Stimulated activated CD8-positive, alpha-beta memory T cell treated with anti-CD3 and anti-CD28 coated beads, Interleukin-4, amount 100 ng/mL, for 4 hours (primary cell): Measurements from ENCODE around the gene AKNAD1.

Source experiments
- DNase-seq, 2 donors: peaks; one replicate each; pipeline ENCODE4 v3.0.0-alpha.2; 2020; ENCODE audit warnings: low read depth in 2 of 2, low spot score in 1 of 2

The AKNAD1 gene

GRCh38 chr1:108832929-108833328 is 24.0 kb downstream of the AKNAD1 start:
- DNase-seq: no peak

GRCh38 chr1:108831225-108831624 is 25.7 kb downstream of the AKNAD1 start:
- DNase-seq: no peak

- DNase-seq: no peak
Observed at GRCh38 chr1:108830119-108831008, 26.5 kb downstream of the AKNAD1 start.

GRCh38 chr1:108829498-108829916 is 27.4 kb downstream of the AKNAD1 start:
- no peak for DNase-seq

GRCh38 chr1:108828074-108828961 is 28.6 kb downstream of the AKNAD1 start:
- DNase-seq: peak; percentile 24 to 35

DNA sequence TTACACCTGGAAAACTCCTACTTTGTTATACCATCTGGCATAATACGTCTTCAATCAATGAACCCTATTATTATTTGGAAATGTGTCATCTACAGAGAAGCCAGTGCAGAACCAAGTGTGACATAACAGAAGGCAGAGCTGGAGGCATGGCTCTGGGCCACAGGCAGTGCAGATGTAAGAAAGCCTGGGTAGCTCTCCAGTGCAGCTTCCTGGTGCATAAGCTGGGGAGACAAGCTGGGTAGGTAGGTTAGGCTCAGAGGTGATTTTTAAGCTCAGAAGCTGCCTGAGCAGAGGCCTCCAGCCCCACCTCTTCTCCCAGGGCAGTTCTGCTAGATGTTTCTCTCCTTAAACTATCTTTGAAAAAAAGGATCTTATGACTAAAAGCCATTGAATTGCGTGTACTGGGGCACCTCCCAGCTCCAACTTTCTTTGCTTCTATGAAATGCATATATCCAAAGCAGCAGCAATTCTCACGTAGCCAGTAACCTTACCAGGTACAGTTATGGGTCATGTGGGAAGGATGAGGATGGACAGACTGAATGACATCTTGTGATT is 30.7 kb downstream of the AKNAD1 start:
- no peak for DNase-seq

- DNase-seq: no peak
Observed at GRCh38 chr1:108824051-108824450, 32.8 kb downstream of the AKNAD1 start.

DNA sequence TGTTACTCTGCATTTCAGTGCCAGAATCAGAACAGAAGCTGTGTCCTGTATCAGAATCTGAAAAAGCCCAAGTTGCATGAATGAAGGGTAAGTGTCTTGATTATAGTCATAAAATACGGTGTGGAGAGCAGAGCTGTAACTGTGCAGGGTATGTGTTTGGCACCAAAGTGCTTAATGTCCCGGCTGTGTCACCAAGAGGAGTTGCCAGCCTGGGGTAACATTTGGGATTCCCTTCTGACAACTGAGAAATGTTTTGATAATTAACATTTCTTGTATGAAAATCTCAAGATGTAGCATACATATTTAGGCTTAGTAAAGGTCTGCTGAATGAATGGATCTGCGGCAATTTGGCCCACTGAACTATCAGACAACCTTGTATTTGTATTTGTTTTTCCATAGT is 33.3 kb downstream of the AKNAD1 start:
- DNase-seq: no peak

GRCh38 chr1:108819878-108820277 is 37.0 kb downstream of the AKNAD1 start:
- no peak for DNase-seq

- no peak for DNase-seq
Observed at GRCh38 chr1:108817811-108818210, 39.1 kb downstream of the AKNAD1 start.

DNA sequence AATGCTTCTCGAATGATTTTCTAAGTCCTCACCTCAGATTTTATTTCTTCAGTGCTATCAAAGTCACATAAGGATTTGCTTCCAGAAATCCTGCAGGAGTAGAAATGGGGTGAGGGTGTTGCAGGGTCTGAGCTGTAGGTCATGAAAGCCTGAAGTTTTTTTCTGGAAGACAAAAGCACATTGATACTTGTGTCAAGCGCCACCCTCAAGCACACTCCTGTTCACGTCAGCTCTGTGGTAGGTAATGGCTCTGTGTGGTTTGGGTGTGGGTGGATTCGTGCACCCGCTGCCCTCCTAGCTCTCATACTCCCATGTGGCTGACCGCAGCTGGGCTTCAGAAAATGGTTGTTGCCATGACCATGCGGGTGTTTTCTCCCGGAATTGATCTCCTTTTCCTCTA is 39.9 kb downstream of the AKNAD1 start:
- no peak for DNase-seq

DNA sequence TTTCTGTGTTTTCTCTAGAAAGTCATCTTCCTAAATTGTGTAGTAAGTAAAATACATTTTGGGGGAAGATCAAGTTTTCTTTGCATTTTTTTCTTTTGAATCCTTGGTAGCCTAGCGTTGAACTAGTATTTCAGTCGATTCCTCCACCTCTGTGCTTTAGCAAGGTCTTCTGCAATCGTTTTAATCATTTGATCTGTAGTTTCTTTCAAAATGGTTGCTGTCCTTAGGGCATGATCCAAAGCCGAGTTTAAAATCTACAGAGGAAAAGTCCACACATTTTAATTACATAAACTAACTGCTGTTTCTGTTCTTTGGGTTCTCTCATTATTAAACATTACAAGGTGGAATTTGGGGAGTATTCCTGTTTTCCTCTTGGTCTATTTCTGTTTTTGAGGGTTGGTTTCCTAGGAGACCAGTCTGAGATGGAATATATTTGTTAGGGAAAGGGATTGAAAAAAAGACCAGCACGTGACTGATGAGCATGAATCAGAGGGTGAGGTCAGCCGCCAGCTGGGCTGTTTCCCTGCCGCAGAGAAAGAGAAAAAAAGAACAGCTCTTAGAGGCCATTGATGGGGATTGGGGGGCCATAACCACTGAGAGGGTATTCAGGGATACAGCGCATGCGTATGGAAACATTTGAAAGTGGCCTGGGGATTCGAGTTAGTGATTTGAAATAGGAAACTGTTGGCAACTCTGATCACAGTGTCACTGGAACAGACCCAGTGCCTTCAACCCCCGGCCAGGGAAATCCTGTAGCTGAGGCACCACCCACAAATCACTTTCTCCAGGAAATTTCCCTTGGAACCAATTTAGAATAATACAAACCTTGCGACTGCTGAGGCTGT is 40.6 kb downstream of the AKNAD1 start:
- DNase-seq: no peak

DNA sequence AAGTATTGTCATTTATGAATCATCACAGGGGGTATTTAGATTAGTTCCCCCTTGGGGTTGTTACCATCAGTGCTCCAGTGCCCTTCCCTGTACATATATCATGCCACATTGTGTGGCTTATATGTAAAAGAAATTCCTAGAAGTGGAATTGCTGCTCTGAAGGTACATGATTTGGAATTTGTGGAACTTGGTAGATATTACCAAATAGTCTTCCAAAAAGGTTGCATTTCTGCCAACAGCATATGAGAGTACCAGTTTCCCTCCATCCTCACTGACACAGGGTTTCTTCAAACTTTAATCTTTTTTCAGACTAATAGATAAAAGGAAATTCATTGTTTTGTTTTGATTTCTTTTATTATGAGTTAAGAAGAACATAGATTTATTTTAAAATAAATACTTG is 41.3 kb downstream of the AKNAD1 start:
- no peak for DNase-seq

GRCh38 chr1:108814343-108815125 is 42.4 kb downstream of the AKNAD1 start:
- no peak for DNase-seq

- DNase-seq: no peak
Observed at GRCh38 chr1:108813326-108813725, 43.6 kb downstream of the AKNAD1 start.

DNA sequence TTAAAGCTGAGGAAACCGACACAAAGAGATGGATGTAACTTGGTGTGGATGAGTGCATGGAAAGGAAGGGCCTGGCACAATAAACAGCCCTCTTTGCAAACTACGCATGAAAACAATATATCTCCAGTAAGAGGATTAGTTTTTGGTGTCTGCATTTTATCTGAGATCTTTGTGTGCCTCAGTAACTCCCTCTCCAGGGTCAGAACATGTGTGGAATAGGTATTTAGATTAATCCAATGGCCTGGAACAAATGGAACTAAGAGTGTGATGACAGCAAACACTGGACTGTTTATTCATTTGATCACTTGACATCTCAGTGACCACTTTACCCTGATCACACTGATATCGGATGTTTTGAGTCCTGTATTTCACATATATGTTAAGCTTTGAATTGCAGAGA is 45.3 kb downstream of the AKNAD1 start:
- DNase-seq: no peak

GRCh38 chr1:108808438-108808837 is 48.5 kb downstream of the AKNAD1 start:
- DNase-seq: no peak

DNA sequence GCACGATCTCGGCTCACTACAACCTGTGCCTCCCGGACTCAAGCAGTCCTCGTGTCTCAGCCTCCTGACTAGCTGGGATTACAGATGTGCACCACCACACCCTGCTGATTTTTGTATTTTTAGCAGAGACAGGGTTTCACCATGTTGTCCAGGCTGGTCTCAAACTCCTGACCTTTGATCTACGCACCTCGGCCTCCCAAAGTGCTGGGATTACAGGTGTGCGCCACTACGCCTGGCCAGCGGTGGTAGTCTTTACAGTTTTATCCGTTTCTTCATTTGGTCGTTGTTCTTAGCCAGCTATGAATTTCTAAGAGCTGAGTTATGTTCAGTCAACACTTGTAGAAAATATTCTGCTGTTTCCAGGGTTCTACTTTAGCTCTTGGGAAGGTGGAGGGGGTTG is 53.3 kb downstream of the AKNAD1 start:
- no peak for DNase-seq

- no peak for DNase-seq
Observed at GRCh38 chr1:108801101-108801500, 55.8 kb downstream of the AKNAD1 start.

GRCh38 chr1:108799001-108799400 is 57.9 kb downstream of the AKNAD1 start:
- no peak for DNase-seq
